GM12892 (cell line): ENCODE results near the gene CCL22.

Source experiments
- POLR2A ChIP-seq: IDR thresholded peaks from 2 replicates; pipeline ENCODE4 v1.6.1; 2011; ENCODE audit warnings: low read depth, low read length, control low read depth
- POLR2AphosphoS5 ChIP-seq: IDR thresholded peaks from 2 replicates; pipeline ENCODE4 v1.6.1; 2011; ENCODE audit warnings: low read depth, low read length, control low read depth
- TAF1 ChIP-seq: IDR thresholded peaks from 2 replicates; pipeline ENCODE4 v1.6.1; 2011; ENCODE audit warnings: low read depth, mild to moderate bottlenecking, control low read depth, low read length, borderline replicate concordance

- TF ChIP-seq POLR2A, result no peak
- no peak for TF ChIP-seq POLR2AphosphoS5
- TF ChIP-seq TAF1, result no peak
Measured at GRCh38 chr16:57333402-57333801, 25.2 kb upstream of the CCL22 start.
